ENCODE data around the gene ZFPM1.
A peak's percentile ranks its signal among the peaks of the same experiment; 100 is the strongest.
"Not testable (repeated sequence)": the region's sequence is repeated elsewhere in the genome, so short reads cannot be mapped to it uniquely, and the experiment has no call there.

The ZFPM1 gene

GRCh38 chr16:88453217-88453531 lies at the start of gene ZFPM1:
Gene ZFPM1 (plus strand): TSS chr16:88453280. CDS start chr16:88453639, 359 bp downstream.
- no peak for DNase-seq (ENCODE audit: low read depth)

- DNase-seq (ENCODE audit: low read depth): no peak
Measured at GRCh38 chr16:88403794-88404581, 49.1 kb upstream of the ZFPM1 start.

- DNase-seq (ENCODE audit: low read depth): no peak
Measured at GRCh38 chr16:88404769-88405168, 48.3 kb upstream of the ZFPM1 start.

- peak; percentile 60 for DNase-seq (ENCODE audit: low read depth)
Measured at GRCh38 chr16:88405216-88406060, 47.6 kb upstream of the ZFPM1 start.

- DNase-seq (ENCODE audit: low read depth): no peak
Measured at GRCh38 chr16:88406096-88407041, 46.7 kb upstream of the ZFPM1 start.

- DNase-seq (ENCODE audit: low read depth): no peak
Measured at GRCh38 chr16:88407042-88407420, 46.0 kb upstream of the ZFPM1 start.

GRCh38 chr16:88407807-88408206 lies 45.3 kb upstream of the ZFPM1 start:
- DNase-seq (ENCODE audit: low read depth): no peak

- DNase-seq (ENCODE audit: low read depth): no peak
Measured at GRCh38 chr16:88408561-88409142, 44.4 kb upstream of the ZFPM1 start.

GRCh38 chr16:88409296-88410065 lies 43.6 kb upstream of the ZFPM1 start:
- no peak for DNase-seq (ENCODE audit: low read depth)

- not testable (repeated sequence) for DNase-seq (ENCODE audit: low read depth)
Measured at GRCh38 chr16:88410297-88410968, 42.6 kb upstream of the ZFPM1 start.

- no peak for DNase-seq (ENCODE audit: low read depth)
Measured at GRCh38 chr16:88411951-88412576, 41.0 kb upstream of the ZFPM1 start.

- DNase-seq (ENCODE audit: low read depth): no peak
Measured at GRCh38 chr16:88412766-88413165, 40.3 kb upstream of the ZFPM1 start.

GRCh38 chr16:88413231-88413630 lies 39.8 kb upstream of the ZFPM1 start:
- no peak for DNase-seq (ENCODE audit: low read depth)

GRCh38 chr16:88413631-88414030 lies 39.4 kb upstream of the ZFPM1 start:
- no peak for DNase-seq (ENCODE audit: low read depth)

GRCh38 chr16:88414521-88415380 lies 38.3 kb upstream of the ZFPM1 start:
- no peak for DNase-seq (ENCODE audit: low read depth)

- DNase-seq (ENCODE audit: low read depth): no peak
Measured at GRCh38 chr16:88415381-88415705, 37.7 kb upstream of the ZFPM1 start.

GRCh38 chr16:88415713-88416323 lies 37.3 kb upstream of the ZFPM1 start:
- DNase-seq (ENCODE audit: low read depth): no peak

GRCh38 chr16:88416686-88417085 lies 36.4 kb upstream of the ZFPM1 start:
- DNase-seq (ENCODE audit: low read depth): no peak

Data from fibroblast of the conjunctiva (primary cell).